Suprapubic skin (tissue), 4 donors: Measurements from ENCODE around the gene KIF16B. TPM values are rescaled to one million over a fixed set of nuclear protein-coding genes. Genes with fewer than 3 reads are reported as not detected.

Source experiments
- DNase-seq, 2 donors: peaks; one replicate each; pipeline ENCODE4 v3.0.0-alpha.2; 2019; ENCODE audit warnings: low spot score in 2 of 2
- H3K27ac ChIP-seq: fragments of 200-600 bp; sonication (generic); one replicate; pipeline ENCODE4 v1.5.1; 2019
- H3K27me3 ChIP-seq: fragments of 200-600 bp; sonication (generic); one replicate; pipeline ENCODE4 v1.5.1; 2019
- H3K36me3 ChIP-seq: fragments of 200-600 bp; sonication (generic); one replicate; pipeline ENCODE4 v1.5.1; 2019
- H3K4me1 ChIP-seq: fragments of 200-600 bp; sonication (generic); one replicate; pipeline ENCODE4 v1.5.1; 2019
- H3K4me3 ChIP-seq: fragments of 200-600 bp; sonication (generic); one replicate; pipeline ENCODE4 v1.5.1; 2019; ENCODE audit warnings: mild to moderate bottlenecking
- H3K9me3 ChIP-seq: fragments of 200-600 bp; sonication (generic); one replicate; pipeline ENCODE4 v1.5.1; 2019
- EP300 ChIP-seq: sonication (generic); formaldehyde crosslinking; IDR thresholded peaks from one replicate; pipeline ENCODE4 v1.6.1; 2017; ENCODE audit warnings: antibody characterized with exemption
- POLR2A ChIP-seq, 2 donors: fragments of 450-650 bp; IDR thresholded peaks; one replicate each; pipeline ENCODE4 v1.6.1; 2017; ENCODE audit warnings: antibody characterized with exemption in 2 of 2, mild to moderate bottlenecking in 2 of 2, moderate library complexity in 2 of 2
- POLR2AphosphoS5 ChIP-seq, 3 donors: sonication (generic); formaldehyde crosslinking; IDR thresholded peaks; one replicate each; pipeline ENCODE4 v1.6.1; 2017; ENCODE audit warnings: antibody characterized with exemption in 3 of 3
- WGBS: methylation state at CpG from one replicate; pipeline ENCODE4 v1.1.5; 2018; 5-methylcytosine and 5-hydroxymethylcytosine counted together
- total RNA-seq, 4 donors: library from RNA; depleted of rRNA; stranded (reverse); fragments of >200 nt; gene quantifications; one replicate each; pipeline ENCODE4 v1.1.0, GENCODE V29; 2016
- TF ChIP-seq, protein P1 (sequence below), 2 donors: fragments of 200-600 bp in 1 of 2; fragments of 450-650 bp in 1 of 2; sonication (generic) in 1 of 2; IDR thresholded peaks; one replicate each; pipeline ENCODE4 v1.5.1; 2016 to 2019; ENCODE audit warnings: antibody characterized with exemption in 2 of 2, mild to moderate bottlenecking in 1 of 2, moderate library complexity in 1 of 2

KIF16B gene
- total RNA-seq, 4 donors from 2014 or later: 23.7 to 64.0 (median 38.2) TPM

DNA sequence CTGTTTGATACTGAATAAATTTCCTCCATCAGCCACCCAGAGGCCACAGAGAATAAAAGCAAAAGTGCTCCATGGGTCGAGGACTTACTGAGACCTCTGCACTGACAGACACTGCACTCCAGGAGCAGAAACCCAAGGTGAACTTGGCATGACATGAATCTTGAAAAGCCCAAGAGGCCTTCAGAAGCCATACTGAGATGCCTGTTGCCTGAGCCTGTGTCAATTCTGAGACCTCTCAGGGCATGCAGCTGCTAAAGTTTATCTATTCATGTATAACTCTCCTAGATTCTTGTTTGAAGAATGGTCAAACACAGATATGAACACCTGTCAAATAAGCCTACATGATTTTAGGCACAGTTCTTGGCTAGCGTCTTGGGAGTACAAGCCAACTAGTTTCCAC is 145.7 kb downstream of the KIF16B start:
- Histone ChIP-seq H3K4me1 (no peaks in the 10 kb centered on the region), H3K27ac (no peak overlapping the region), H3K27me3 (no peaks in the 10 kb centered on the region), H3K4me3 (no peak overlapping the region), H3K9me3 (no peaks in the 10 kb centered on the region), H3K36me3 (peaks cover 67% of the 10 kb centered on the region)
- TF ChIP-seq POLR2A (IDR thresholded peaks at IDR 0.05): no peak
- no peak for DNase-seq
- 100% methylated on average over 2 of the region's 2 CpGs for WGBS

DNA sequence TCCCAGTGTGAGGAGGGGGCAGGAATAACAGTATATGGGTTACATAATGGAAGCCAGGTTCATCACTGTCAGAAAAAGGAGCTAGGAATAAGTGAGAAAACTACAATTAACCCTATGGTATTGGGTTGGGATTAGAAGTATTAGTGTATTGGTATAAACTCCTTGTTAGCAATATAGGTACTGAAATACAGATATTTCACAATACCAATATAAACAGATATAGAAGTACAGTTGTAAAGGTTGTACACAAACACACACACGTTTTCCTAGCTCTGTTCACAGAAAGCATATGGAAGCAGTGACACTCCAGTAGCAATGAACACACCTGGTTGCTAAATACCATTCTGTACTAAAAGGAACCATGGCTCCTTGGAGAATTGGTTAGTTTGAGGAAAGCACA is 148.5 kb downstream of the KIF16B start:
- H3K4me1 ChIP-seq: no peaks in the 10 kb centered on the region

DNA sequence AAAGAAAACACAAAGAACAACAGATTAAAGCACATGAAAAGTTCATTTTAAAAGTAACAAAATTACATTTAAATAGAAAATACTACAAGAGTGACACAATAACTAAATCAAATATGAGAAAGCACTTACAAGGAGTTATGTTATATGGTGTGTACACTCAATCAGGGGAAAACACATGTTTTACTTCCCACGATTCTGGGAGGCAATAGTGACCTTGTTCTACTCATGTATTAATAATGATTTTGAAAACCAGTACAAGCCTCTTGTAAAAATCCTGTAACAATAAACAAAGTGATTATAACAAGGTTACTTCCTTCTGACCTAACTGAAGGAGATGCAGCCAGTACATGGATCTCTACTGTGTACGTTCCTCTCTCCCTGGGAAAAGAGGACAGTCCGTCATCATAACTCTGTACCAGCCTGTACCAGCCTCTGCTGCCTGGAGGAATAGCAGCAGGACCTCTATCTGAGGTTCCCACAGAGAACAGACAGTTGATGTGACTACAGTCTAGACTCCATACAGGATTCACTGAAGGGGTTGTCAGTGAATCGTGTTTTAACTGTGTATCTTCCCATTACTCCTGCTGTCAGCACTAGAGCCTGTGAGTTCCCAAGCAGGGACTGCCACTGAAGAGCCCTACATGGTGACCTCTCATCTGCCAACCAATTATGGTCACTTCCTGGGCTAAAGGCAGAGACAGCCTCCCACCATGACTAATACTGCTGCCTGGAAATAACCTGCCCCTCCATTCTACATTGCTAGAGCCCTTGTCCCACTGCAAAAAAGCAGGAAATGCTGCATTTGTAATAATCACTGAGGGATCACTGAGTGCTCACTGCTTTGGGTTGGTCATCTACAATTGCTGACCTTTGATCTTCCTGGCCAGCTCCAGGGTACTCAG is 149.7 kb downstream of the KIF16B start:
- Histone ChIP-seq H3K4me3 (no peak overlapping the region), H3K9me3 (no peaks in the 10 kb centered on the region), H3K36me3 (peaks cover 61% of the 10 kb centered on the region), H3K27me3 (no peaks in the 10 kb centered on the region), H3K27ac (no peak overlapping the region), H3K4me1 (no peaks in the 10 kb centered on the region)
- TF ChIP-seq, protein P1, sequence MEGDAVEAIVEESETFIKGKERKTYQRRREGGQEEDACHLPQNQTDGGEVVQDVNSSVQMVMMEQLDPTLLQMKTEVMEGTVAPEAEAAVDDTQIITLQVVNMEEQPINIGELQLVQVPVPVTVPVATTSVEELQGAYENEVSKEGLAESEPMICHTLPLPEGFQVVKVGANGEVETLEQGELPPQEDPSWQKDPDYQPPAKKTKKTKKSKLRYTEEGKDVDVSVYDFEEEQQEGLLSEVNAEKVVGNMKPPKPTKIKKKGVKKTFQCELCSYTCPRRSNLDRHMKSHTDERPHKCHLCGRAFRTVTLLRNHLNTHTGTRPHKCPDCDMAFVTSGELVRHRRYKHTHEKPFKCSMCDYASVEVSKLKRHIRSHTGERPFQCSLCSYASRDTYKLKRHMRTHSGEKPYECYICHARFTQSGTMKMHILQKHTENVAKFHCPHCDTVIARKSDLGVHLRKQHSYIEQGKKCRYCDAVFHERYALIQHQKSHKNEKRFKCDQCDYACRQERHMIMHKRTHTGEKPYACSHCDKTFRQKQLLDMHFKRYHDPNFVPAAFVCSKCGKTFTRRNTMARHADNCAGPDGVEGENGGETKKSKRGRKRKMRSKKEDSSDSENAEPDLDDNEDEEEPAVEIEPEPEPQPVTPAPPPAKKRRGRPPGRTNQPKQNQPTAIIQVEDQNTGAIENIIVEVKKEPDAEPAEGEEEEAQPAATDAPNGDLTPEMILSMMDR (IDR thresholded peaks at IDR 0.05): no peak
- TF ChIP-seq POLR2AphosphoS5 (IDR thresholded peaks at IDR 0.05): no peak
- no peak for TF ChIP-seq EP300
- TF ChIP-seq POLR2A (IDR thresholded peaks at IDR 0.05): no peak
- 91% methylated on average over 4 of the region's 4 CpGs for WGBS
- no peak for DNase-seq

More for the DNA sequence above, 148.5 kb downstream of the KIF16B start:
- H3K36me3 ChIP-seq: peaks cover 67% of the 10 kb centered on the region
- no peak overlapping the region for H3K4me3 ChIP-seq
- H3K27ac ChIP-seq: no peak overlapping the region
- no peaks in the 10 kb centered on the region for H3K9me3 ChIP-seq
- no peak for DNase-seq
- H3K27me3 ChIP-seq: no peaks in the 10 kb centered on the region
- 81% methylated on average over 1 of the region's 1 CpG for WGBS
- TF ChIP-seq POLR2A (IDR thresholded peaks at IDR 0.05) (no peak), POLR2AphosphoS5 (IDR thresholded peaks at IDR 0.05) (no peak), EP300 (no peak)
- TF ChIP-seq, protein P1 (IDR thresholded peaks at IDR 0.05): no peak

DNA sequence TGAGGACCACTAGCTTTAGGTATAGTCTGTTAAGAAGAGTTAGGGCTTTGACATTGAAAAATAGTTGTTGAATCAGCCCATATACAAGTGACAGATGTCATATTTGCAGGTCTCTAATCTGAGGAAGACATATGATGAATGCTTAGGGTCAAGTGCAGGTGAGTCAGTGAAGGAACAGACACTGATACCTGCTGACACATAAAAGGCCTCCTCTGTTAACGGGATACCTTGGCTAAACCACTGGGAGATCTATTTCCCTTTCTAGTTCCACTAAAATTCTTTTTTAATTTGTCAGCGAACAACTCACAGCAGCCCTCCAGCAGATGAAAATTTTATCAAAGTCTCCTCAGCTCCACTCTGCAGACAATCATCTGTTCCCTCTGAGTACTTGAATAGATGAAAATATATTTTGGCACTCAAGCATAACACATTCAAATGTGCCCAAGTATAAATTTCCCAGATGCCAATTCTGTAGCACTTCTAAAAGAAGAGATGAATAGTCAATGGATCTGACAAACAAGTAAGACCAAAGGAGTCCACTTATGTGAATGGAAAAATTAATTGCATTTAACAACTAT is 154.0 kb downstream of the KIF16B start:
- Histone ChIP-seq H3K4me1 (no peaks in the 10 kb centered on the region), H3K4me3 (no peak overlapping the region), H3K9me3 (no peaks in the 10 kb centered on the region), H3K27me3 (no peaks in the 10 kb centered on the region), H3K27ac (no peak overlapping the region), H3K36me3 (peaks cover 29% of the 10 kb centered on the region)
- WGBS: 80% methylated on average over 2 of the region's 2 CpGs
- DNase-seq: no peak
- TF ChIP-seq EP300 (no peak), POLR2AphosphoS5 (IDR thresholded peaks at IDR 0.05) (no peak), POLR2A (IDR thresholded peaks at IDR 0.05) (no peak)
- TF ChIP-seq, protein P1 (IDR thresholded peaks at IDR 0.05): no peak

DNA sequence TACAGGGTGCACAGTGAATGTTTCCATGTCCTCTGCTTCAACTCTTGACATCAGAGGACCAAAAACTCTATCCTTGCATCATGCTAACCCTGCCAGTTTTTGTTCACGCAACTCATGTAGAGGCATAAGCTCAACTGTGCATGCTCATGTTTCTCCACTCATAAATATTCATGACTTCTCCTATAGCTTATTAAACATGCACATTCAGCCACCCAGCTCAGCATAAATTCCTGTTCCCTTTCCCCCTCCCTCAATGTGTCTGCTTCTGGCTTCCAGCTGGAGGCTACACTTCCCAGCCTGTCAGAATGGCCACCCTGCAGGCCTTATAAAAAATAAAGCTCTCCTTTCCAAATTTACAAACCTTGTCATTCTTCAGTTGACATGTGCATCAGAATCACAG is 154.6 kb downstream of the KIF16B start:
- TF ChIP-seq, protein P1 (IDR thresholded peaks at IDR 0.05): no peak
- no peak for TF ChIP-seq POLR2AphosphoS5 (IDR thresholded peaks at IDR 0.05)
- TF ChIP-seq POLR2A (IDR thresholded peaks at IDR 0.05): no peak
- no peak for TF ChIP-seq EP300
- DNase-seq: no peak
- H3K27me3 ChIP-seq: no peaks in the 10 kb centered on the region
- no peaks in the 10 kb centered on the region for H3K4me1 ChIP-seq
- no peak overlapping the region for H3K27ac ChIP-seq
- H3K4me3 ChIP-seq: no peak overlapping the region
- H3K36me3 ChIP-seq: peaks cover 23% of the 10 kb centered on the region
- WGBS: 89% methylated on average over 1 of the region's 1 CpG
- H3K9me3 ChIP-seq: no peaks in the 10 kb centered on the region
